Motor neuron (in vitro differentiated cells): ENCODE measurements around the gene PPP1R1C. TPM values are rescaled to one million over a fixed set of nuclear protein-coding genes. Genes with fewer than 3 reads are reported as not detected.

Experiments used
- total RNA-seq, 8 experiments: library from RNA; unstranded; fragments of 300-600 nt; gene quantifications; 2 replicates each; pipeline versions ENCODE4 v1.2.3 to v1.2.4, GENCODE V29; 2022

The PPP1R1C gene
- total RNA-seq, 8 experiments from 2014 or later: 0.14 to 10.3 (median 0.46) TPM; not detected in 3

Other genes starting within 250 kb of the PPP1R1C start
- gene ITPRID2, start 94.1 kb upstream of the PPP1R1C start, total RNA-seq: 100 to 1,000 TPM in 1 of 8 experiments, 10 to 100 TPM in 7; 27.2 to 113 (median 35.9) TPM